Measurements from ENCODE around the gene SPACA6. TPM values are rescaled to one million over a fixed set of nuclear protein-coding genes. Genes with fewer than 3 reads are reported as not detected.

The SPACA6 gene
- total RNA-seq, 1 donor from 2014 or later = 28.9 TPM

- H3K4me1 Mint-ChIP-seq (ENCODE audit: low read depth) = peaks cover 11% of the 10 kb centered on the region
- no peak for TF ChIP-seq CTCF (IDR thresholded peaks at IDR 0.05; ENCODE audit: unreplicated experiment)
- no peaks in the 10 kb centered on the region for H3K27me3 Mint-ChIP-seq
- no peak for DNase-seq (ENCODE audit: low spot score, unreplicated experiment)
- no peaks in the 10 kb centered on the region for H3K9me3 Mint-ChIP-seq (ENCODE audit: low read depth)
- H3K36me3 Mint-ChIP-seq (ENCODE audit: insufficient read depth) = peaks cover 17% of the 10 kb centered on the region
- H3K4me3 Mint-ChIP-seq (ENCODE audit: low read depth) = no peak overlapping the region
- H3K27ac Mint-ChIP-seq = peak overlapping the region; percentile 33
These were observed 689 bp downstream of the SPACA6 start for GRCh38 chr19:51693819-51694218.

GRCh38 chr19:51694318-51695085, 1.4 kb downstream of the SPACA6 start:
- Mint-ChIP-seq H3K9me3 (ENCODE audit: low read depth) (no peaks in the 10 kb centered on the region), H3K27ac (no peak overlapping the region), H3K27me3 (no peaks in the 10 kb centered on the region), H3K4me1 (ENCODE audit: low read depth) (peaks cover 11% of the 10 kb centered on the region), H3K36me3 (ENCODE audit: insufficient read depth) (peaks cover 18% of the 10 kb centered on the region), H3K4me3 (ENCODE audit: low read depth) (no peak overlapping the region)
- no peak for DNase-seq (ENCODE audit: low spot score, unreplicated experiment)
- TF ChIP-seq CTCF (IDR thresholded peaks at IDR 0.05; ENCODE audit: unreplicated experiment) = no peak

- Mint-ChIP-seq H3K36me3 (ENCODE audit: insufficient read depth) (peaks cover 20% of the 10 kb centered on the region), H3K9me3 (ENCODE audit: low read depth) (no peaks in the 10 kb centered on the region), H3K4me3 (ENCODE audit: low read depth) (no peak overlapping the region), H3K4me1 (ENCODE audit: low read depth) (peaks cover 11% of the 10 kb centered on the region), H3K27me3 (no peaks in the 10 kb centered on the region), H3K27ac (no peak overlapping the region)
- no peak for DNase-seq (ENCODE audit: low spot score, unreplicated experiment)
- TF ChIP-seq CTCF (IDR thresholded peaks at IDR 0.05; ENCODE audit: unreplicated experiment) = no peak
These were observed 2.0 kb downstream of the SPACA6 start for GRCh38 chr19:51695088-51695487.

GRCh38 chr19:51695702-51696315, 2.7 kb downstream of the SPACA6 start:
- DNase-seq (ENCODE audit: low spot score, unreplicated experiment) = no peak
- TF ChIP-seq CTCF (IDR thresholded peaks at IDR 0.05; ENCODE audit: unreplicated experiment) = no peak
- Mint-ChIP-seq H3K27me3 (no peaks in the 10 kb centered on the region), H3K4me1 (ENCODE audit: low read depth) (peaks cover 12% of the 10 kb centered on the region), H3K4me3 (ENCODE audit: low read depth) (no peak overlapping the region), H3K9me3 (ENCODE audit: low read depth) (no peaks in the 10 kb centered on the region), H3K36me3 (ENCODE audit: insufficient read depth) (peaks cover 23% of the 10 kb centered on the region), H3K27ac (no peak overlapping the region)

- no peak for DNase-seq (ENCODE audit: low spot score, unreplicated experiment)
- H3K27me3 Mint-ChIP-seq = no peaks in the 10 kb centered on the region
- H3K4me1 Mint-ChIP-seq (ENCODE audit: low read depth) = peaks cover 9% of the 10 kb centered on the region
- peaks cover 26% of the 10 kb centered on the region for H3K36me3 Mint-ChIP-seq (ENCODE audit: insufficient read depth)
- no peaks in the 10 kb centered on the region for H3K9me3 Mint-ChIP-seq (ENCODE audit: low read depth)
- no peak overlapping the region for H3K27ac Mint-ChIP-seq
- no peak for TF ChIP-seq CTCF (IDR thresholded peaks at IDR 0.05; ENCODE audit: unreplicated experiment)
- H3K4me3 Mint-ChIP-seq (ENCODE audit: low read depth) = no peak overlapping the region
These were observed 3.5 kb downstream of the SPACA6 start for GRCh38 chr19:51696606-51697005.

Data from progenitor cell of endocrine pancreas (in vitro differentiated cells).